ENCODE results near the gene TBC1D14. TPM values are rescaled to one million over a fixed set of nuclear protein-coding genes. Genes with fewer than 3 reads are reported as not detected.
A peak's percentile ranks its signal among the peaks of the same experiment; 100 is the strongest.

The TBC1D14 gene
- total RNA-seq, 1 experiment from 2014 or later = 50.2 TPM

- H2BK5ac ChIP-seq (ENCODE audit: insufficient read length, low read length) = no peak overlapping the region
- no peak overlapping the region for H3K4ac ChIP-seq (ENCODE audit: low read depth, low read length)
- H2BK120ac ChIP-seq (ENCODE audit: low read depth, low read length, poor library complexity, severe bottlenecking) = no peak overlapping the region
- no CpG with 5 or more reads among the region's 29 CpGs for WGBS (ENCODE audit: extremely low coverage, insufficient read length, low lambda C conversion rate)
- H3K9ac ChIP-seq (ENCODE audit: extremely low read depth, insufficient read length, low read length) = peak overlapping the region; percentile 62
- H3K4me3 Mint-ChIP-seq = peak overlapping the region; percentile 75 to 85
- H3K23ac ChIP-seq (ENCODE audit: insufficient read length, low read depth, low read length) = no peak overlapping the region
- H3K79me2 ChIP-seq (ENCODE audit: insufficient read depth, low read length) = peaks cover 10% of the 10 kb centered on the region
- H3K27me3 ChIP-seq (ENCODE audit: insufficient read depth, low read length) = peaks cover 12% of the 10 kb centered on the region; the same call in 1 of the 2 replicates
- peaks cover 3% of the 10 kb centered on the region; the same call in 1 of the 2 replicates for H3K4me1 ChIP-seq (ENCODE audit: insufficient read depth, low read length)
- no peak overlapping the region for H3K27ac ChIP-seq (ENCODE audit: insufficient read length, low read depth, low read length)
- H4K20me1 ChIP-seq (ENCODE audit: control insufficient read depth, insufficient read depth, insufficient read length) = no peaks in the 10 kb centered on the region
- no peak overlapping the region for H4K5ac ChIP-seq (ENCODE audit: insufficient read length, low read depth, low read length)
- H2BK15ac ChIP-seq (ENCODE audit: low read depth, low read length) = no peak overlapping the region
- H2AK5ac ChIP-seq (ENCODE audit: insufficient read length, low read length) = no peak overlapping the region
- H3K79me1 ChIP-seq (ENCODE audit: insufficient read depth, low read depth, low read length, poor library complexity, severe bottlenecking) = peaks cover 4% of the 10 kb centered on the region
- H3K14ac ChIP-seq (ENCODE audit: insufficient read depth, low read length) = 0 out of 2 replicates have a peak overlapping the region, but pooled peaks have one; percentile 14
- TF ChIP-seq, protein P1, sequence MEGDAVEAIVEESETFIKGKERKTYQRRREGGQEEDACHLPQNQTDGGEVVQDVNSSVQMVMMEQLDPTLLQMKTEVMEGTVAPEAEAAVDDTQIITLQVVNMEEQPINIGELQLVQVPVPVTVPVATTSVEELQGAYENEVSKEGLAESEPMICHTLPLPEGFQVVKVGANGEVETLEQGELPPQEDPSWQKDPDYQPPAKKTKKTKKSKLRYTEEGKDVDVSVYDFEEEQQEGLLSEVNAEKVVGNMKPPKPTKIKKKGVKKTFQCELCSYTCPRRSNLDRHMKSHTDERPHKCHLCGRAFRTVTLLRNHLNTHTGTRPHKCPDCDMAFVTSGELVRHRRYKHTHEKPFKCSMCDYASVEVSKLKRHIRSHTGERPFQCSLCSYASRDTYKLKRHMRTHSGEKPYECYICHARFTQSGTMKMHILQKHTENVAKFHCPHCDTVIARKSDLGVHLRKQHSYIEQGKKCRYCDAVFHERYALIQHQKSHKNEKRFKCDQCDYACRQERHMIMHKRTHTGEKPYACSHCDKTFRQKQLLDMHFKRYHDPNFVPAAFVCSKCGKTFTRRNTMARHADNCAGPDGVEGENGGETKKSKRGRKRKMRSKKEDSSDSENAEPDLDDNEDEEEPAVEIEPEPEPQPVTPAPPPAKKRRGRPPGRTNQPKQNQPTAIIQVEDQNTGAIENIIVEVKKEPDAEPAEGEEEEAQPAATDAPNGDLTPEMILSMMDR (conservative IDR thresholded peaks at IDR 0.05) = no peak
- H3K27me3 Mint-ChIP-seq (ENCODE audit: low read depth) = peaks cover 33% of the 10 kb centered on the region
- peak overlapping the region; percentile 70 for H3K4me2 ChIP-seq (ENCODE audit: insufficient read depth, insufficient read length, low read length)
- H3K4me1 Mint-ChIP-seq = peaks cover 33 to 40% of the 10 kb centered on the region in 2 experiments
- no peak overlapping the region for H2BK12ac ChIP-seq (ENCODE audit: insufficient read length, low read depth, low read length)
- no peak overlapping the region for H3K18ac ChIP-seq (ENCODE audit: insufficient read length, low read depth, low read length)
- H3K36me3 Mint-ChIP-seq (ENCODE audit: insufficient read depth in 1 of 3, low read depth in 3 of 3) = no peaks in the 10 kb centered on the region; a peak in 2 of 7 replicates
- no peak for DNase-seq
- H2BK20ac ChIP-seq (ENCODE audit: low read depth, low read length, poor library complexity, severe bottlenecking) = no peak overlapping the region
- no peaks in the 10 kb centered on the region for H3K9me3 Mint-ChIP-seq
- H4K8ac ChIP-seq (replicated peaks; ENCODE audit: insufficient read length, low read depth, low read length) = no peak overlapping the region
- H3K23me2 ChIP-seq (ENCODE audit: insufficient read length, low read depth, low read length, poor library complexity, severe bottlenecking) = peaks cover 19% of the 10 kb centered on the region
- H2AFZ ChIP-seq (ENCODE audit: low read length) = no peak overlapping the region
- no peak overlapping the region for H3K56ac ChIP-seq (ENCODE audit: insufficient read length, low read depth, low read length)
- peak overlapping the region in 1 of 3 experiments; percentile 78; a peak in 1 of 7 replicates for H3K27ac Mint-ChIP-seq
- no peak overlapping the region for H3T11ph ChIP-seq (ENCODE audit: low read length)
- H3K9me3 ChIP-seq (ENCODE audit: control insufficient read depth, low read depth, low read length) = no peaks in the 10 kb centered on the region
- H4K91ac ChIP-seq (ENCODE audit: insufficient read length, low read depth, low read length) = no peak overlapping the region
Measured at GRCh38 chr4:7044137-7044930, 134.7 kb downstream of the TBC1D14 start.
